Nephron (organoid): ENCODE results near the gene ZNF341.
"Not testable (repeated sequence)": the region's sequence is repeated elsewhere in the genome, so short reads cannot be mapped to it uniquely, and the experiment has no call there.

Experiments used
- H3K27ac Mint-ChIP-seq, 3 experiments: 2 replicates each; pipeline ENCODE4 v1.8.0; 2020; ENCODE audit warnings: mixed read lengths in 3 of 3, mild to moderate bottlenecking in 2 of 3, moderate library complexity in 1 of 3
- H3K27me3 Mint-ChIP-seq: 2 replicates; pipeline ENCODE4 v1.8.0; 2021; ENCODE audit warnings: low read depth, mild to moderate bottlenecking, moderate library complexity, mixed read lengths
- H3K36me3 Mint-ChIP-seq: 2 replicates; pipeline ENCODE4 v1.8.0; 2020; ENCODE audit warnings: low read depth, mixed read lengths
- H3K4me1 Mint-ChIP-seq: 2 replicates; pipeline ENCODE4 v1.8.0; 2020; ENCODE audit warnings: mixed read lengths
- H3K4me3 Mint-ChIP-seq, 3 experiments: 2 replicates each; pipeline ENCODE4 v1.8.0; 2020; ENCODE audit warnings: mild to moderate bottlenecking in 3 of 3, mixed read lengths in 3 of 3, moderate library complexity in 2 of 3
- H3K9me3 Mint-ChIP-seq: 2 replicates; pipeline ENCODE4 v1.8.0; 2020; ENCODE audit warnings: mixed read lengths
- TF ChIP-seq, protein P1 (sequence below), 3 experiments: fragments of 200-600 bp; sonication (generic); IDR thresholded peaks; one replicate each; pipeline ENCODE4 v1.5.0; 2021; ENCODE audit warnings: antibody characterized with exemption in 3 of 3; ENCODE audit not compliant: unreplicated experiment in 3 of 3

The ZNF341 gene

DNA sequence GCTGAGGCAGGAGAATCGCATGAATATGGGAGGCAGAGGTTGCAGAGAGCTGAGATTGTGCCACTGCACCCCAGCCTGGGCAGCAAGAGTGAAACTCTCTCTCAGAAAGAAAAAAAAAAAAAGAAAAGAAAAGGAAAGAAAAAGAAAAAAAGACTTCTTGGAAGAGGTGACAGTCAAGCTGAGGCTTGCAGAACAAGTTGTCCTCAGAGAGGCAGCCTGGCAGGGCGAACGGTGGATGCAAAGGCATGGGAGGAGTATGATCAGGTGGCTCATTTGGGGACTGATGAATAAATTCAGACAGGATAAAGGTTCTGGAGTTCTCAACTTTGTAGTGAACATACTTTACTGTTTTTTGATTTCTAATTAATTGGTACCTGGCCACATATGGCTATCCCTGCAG is 12.4 kb downstream of the ZNF341 start:
- TF ChIP-seq, protein P1, sequence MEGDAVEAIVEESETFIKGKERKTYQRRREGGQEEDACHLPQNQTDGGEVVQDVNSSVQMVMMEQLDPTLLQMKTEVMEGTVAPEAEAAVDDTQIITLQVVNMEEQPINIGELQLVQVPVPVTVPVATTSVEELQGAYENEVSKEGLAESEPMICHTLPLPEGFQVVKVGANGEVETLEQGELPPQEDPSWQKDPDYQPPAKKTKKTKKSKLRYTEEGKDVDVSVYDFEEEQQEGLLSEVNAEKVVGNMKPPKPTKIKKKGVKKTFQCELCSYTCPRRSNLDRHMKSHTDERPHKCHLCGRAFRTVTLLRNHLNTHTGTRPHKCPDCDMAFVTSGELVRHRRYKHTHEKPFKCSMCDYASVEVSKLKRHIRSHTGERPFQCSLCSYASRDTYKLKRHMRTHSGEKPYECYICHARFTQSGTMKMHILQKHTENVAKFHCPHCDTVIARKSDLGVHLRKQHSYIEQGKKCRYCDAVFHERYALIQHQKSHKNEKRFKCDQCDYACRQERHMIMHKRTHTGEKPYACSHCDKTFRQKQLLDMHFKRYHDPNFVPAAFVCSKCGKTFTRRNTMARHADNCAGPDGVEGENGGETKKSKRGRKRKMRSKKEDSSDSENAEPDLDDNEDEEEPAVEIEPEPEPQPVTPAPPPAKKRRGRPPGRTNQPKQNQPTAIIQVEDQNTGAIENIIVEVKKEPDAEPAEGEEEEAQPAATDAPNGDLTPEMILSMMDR (IDR thresholded peaks at IDR 0.05; ENCODE audit: unreplicated experiment in 3 of 3) = no peak
- peaks cover 7% of the 10 kb centered on the region for H3K36me3 Mint-ChIP-seq
- H3K27me3 Mint-ChIP-seq = no peaks in the 10 kb centered on the region
- H3K4me1 Mint-ChIP-seq = no peaks in the 10 kb centered on the region
- no peaks in the 10 kb centered on the region for H3K9me3 Mint-ChIP-seq
- H3K4me3 Mint-ChIP-seq = no peak overlapping the region
- no peak overlapping the region for H3K27ac Mint-ChIP-seq

DNA sequence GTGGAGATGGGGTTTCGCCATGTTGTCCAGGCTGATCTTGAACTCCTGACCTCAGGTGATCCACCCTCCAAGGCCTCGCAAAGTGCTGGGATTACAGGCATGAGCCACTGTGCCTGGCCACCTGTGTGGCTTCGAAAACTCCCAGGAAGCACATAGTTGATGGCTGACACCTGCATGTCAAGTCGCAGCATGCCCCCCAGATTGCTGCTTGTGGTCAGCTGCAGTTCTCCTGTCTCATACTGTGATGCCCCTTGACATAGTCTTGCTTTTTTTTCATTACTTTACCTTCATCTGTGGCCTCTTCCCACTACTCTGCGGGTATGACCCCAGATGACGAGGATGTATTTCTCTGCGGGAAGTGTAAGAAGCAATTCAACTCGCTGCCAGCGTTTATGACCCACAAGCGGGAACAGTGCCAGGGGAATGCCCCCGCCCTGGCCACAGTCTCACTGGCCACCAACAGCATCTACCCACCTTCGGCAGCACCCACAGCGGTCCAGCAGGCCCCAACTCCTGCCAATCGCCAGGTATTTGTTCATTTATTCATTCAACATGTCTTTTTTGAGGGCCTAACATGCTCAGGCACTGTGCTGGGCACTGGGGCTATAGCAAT is 13.1 kb downstream of the ZNF341 start:
- Mint-ChIP-seq H3K36me3 (peaks cover 7% of the 10 kb centered on the region), H3K27ac (no peak overlapping the region), H3K4me3 (no peak overlapping the region), H3K27me3 (no peaks in the 10 kb centered on the region), H3K9me3 (no peaks in the 10 kb centered on the region), H3K4me1 (no peaks in the 10 kb centered on the region)
- TF ChIP-seq, protein P1 (IDR thresholded peaks at IDR 0.05; ENCODE audit: unreplicated experiment in 3 of 3) = no peak

DNA sequence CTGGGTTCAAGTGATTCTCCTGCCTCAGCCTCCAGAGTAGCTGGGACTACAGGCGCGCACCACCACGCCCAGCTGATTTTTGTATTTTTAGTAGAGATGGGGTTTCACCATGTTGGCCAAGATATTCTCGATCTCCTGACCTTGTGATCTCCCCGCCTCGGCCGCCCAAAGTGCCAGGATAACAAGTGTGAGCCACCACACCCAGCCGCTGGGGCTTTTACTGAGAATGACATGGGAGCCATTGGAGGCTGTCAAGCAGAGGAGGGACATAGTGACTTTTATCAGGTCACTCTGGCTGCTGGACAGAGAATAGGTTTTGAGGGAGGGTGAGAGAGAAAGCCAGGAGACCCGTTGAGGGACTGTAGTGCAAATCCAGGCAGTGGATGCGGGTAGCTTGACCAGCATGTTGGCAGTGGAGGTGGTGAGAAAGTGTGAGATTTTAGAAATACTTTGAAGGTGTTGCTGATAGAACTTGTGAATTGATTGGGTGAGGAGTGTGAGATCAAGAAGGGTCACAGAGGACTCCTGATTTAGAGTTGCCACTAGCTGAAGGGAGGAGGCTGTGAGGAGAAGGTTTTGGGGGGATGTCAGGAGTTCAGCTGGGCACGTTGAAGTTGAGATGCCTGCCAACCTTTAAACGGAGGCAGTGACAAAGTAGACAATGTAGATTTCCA is 14.7 kb downstream of the ZNF341 start:
- peaks cover 7% of the 10 kb centered on the region for H3K36me3 Mint-ChIP-seq
- no peaks in the 10 kb centered on the region for H3K4me1 Mint-ChIP-seq
- no peaks in the 10 kb centered on the region for H3K9me3 Mint-ChIP-seq
- no peak overlapping the region for H3K27ac Mint-ChIP-seq
- no peaks in the 10 kb centered on the region for H3K27me3 Mint-ChIP-seq
- H3K4me3 Mint-ChIP-seq = no peak overlapping the region
- TF ChIP-seq, protein P1 (IDR thresholded peaks at IDR 0.05; ENCODE audit: unreplicated experiment in 3 of 3) = no peak

DNA sequence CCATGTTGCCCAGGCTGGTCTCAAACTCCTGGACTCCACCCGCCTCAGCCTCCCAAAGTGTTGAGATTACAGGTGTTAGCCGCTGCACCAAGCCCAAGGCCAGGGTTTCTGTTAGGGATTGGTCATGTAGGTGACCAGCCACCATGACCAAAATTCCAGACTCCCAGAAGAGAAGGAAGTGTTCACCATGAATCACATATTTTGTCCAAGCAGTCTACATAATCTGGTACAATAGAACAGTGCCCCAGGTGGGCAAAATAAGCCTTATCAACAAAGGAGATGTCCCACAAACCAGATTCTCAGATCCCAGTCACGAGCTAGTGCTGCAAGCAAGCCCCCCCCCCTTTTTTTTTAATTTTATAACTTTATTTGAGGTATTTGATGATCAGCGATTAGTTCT is 20.0 kb downstream of the ZNF341 start:
- TF ChIP-seq, protein P1 (IDR thresholded peaks at IDR 0.05; ENCODE audit: unreplicated experiment in 3 of 3) = no peak

DNA sequence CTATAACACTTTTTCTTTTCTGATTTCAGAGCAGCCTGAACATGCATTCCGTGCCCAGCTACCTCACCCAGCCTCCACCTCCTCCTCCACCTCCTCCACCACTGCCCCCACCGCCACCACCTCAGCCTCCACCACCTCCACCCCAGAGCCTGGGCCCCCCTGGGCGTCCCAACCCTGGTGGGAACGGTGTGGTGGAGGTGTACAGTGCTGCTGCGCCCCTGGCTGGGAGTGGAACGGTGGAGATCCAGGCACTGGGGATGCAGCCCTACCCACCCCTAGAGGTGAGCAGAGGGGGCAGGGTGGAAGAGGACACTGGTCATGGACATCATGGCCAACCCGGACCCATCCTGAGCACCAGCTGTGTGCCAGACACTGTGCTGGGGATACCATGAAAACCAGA is 21.3 kb downstream of the ZNF341 start:
- TF ChIP-seq, protein P1 (IDR thresholded peaks at IDR 0.05; ENCODE audit: unreplicated experiment in 3 of 3) = no peak

More for the DNA sequence above, 20.0 kb downstream of the ZNF341 start:
- no peaks in the 10 kb centered on the region for H3K4me1 Mint-ChIP-seq
- no peaks in the 10 kb centered on the region for H3K9me3 Mint-ChIP-seq
- no peaks in the 10 kb centered on the region for H3K27me3 Mint-ChIP-seq
- peaks cover 8% of the 10 kb centered on the region for H3K36me3 Mint-ChIP-seq
- H3K4me3 Mint-ChIP-seq = no peak overlapping the region
- no peak overlapping the region for H3K27ac Mint-ChIP-seq

DNA sequence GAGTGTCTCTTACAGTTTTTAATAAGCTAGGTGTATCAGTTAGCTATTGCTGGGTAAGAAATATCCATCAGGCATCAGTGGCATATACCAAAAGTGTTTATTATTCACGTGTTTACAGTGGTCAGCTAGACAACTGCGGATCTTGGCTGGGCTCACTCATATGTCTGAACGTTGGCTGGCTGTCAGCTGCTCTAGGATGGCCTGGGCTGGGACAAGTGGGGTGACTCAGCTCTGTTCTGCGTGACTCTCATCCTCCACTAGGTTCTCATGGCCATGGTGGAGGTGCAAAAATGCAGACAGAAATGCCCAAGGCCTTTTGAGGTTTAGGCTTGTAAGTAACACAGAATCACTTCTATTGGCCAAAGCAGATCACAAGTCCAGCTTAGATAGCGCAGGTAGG is 22.0 kb downstream of the ZNF341 start:
- no peak overlapping the region for H3K27ac Mint-ChIP-seq
- H3K36me3 Mint-ChIP-seq = peaks cover 23% of the 10 kb centered on the region
- H3K4me1 Mint-ChIP-seq = no peaks in the 10 kb centered on the region
- H3K9me3 Mint-ChIP-seq = peaks cover 5% of the 10 kb centered on the region
- TF ChIP-seq, protein P1 (IDR thresholded peaks at IDR 0.05; ENCODE audit: unreplicated experiment in 3 of 3) = no peak
- H3K27me3 Mint-ChIP-seq = no peaks in the 10 kb centered on the region
- H3K4me3 Mint-ChIP-seq = no peak overlapping the region

More for the DNA sequence above, 21.3 kb downstream of the ZNF341 start:
- Mint-ChIP-seq H3K36me3 (peaks cover 20% of the 10 kb centered on the region), H3K27ac (no peak overlapping the region), H3K9me3 (peaks cover 5% of the 10 kb centered on the region), H3K27me3 (no peaks in the 10 kb centered on the region), H3K4me1 (no peaks in the 10 kb centered on the region), H3K4me3 (no peak overlapping the region)

DNA sequence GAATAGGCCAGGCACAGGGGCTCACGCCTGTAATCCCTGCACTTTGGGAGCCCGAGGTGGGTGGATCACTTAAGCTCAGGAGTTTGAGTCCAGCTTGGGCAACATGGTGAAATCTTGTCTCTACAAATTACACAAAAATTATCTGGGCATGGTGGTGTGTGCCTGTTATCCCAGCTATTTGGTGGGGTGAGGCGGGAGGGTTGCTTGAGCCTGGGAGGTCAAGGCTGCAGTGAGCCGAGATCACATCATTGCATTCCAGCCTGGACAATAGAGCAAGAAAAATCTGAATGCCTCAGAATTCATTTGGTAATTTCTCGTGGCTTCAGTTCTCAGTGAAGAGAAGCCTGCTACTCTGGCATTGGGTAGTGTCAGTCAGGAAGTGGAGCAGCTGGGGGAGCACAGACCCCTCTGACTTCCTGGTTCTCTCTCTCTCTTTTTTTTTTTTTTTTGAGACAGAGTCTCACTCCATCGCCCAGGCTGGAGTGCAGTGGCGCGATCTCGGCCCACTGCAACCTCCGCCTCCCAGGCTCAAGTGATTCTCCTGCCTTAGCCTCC is 24.2 kb downstream of the ZNF341 start:
- not testable (repeated sequence) for H3K27ac Mint-ChIP-seq, H3K9me3 Mint-ChIP-seq, H3K4me1 Mint-ChIP-seq, H3K4me3 Mint-ChIP-seq, H3K27me3 Mint-ChIP-seq
- peaks cover 27% of the 10 kb centered on the region for H3K36me3 Mint-ChIP-seq
